Measurements from ENCODE around the gene AVPR2. TPM values are rescaled to one million over a fixed set of nuclear protein-coding genes. Genes with fewer than 3 reads are reported as not detected.

The AVPR2 gene
- total RNA-seq, 5 donors from 2014 or later (not counting 1 experiment from before 2014, with no cell fraction given): not detected

GRCh38 chrX:153953892-153954557 lies 49.6 kb downstream of the AVPR2 start:
- Mint-ChIP-seq H3K36me3 (peaks cover 5% of the 10 kb centered on the region), H3K4me3 (peak overlapping the region in 1 of 3 donors; percentile 9)

GRCh38 chrX:153954558-153955227 lies 50.2 kb downstream of the AVPR2 start:
- no peaks in the 10 kb centered on the region for H3K9me3 Mint-ChIP-seq
- peaks cover 5% of the 10 kb centered on the region for H3K36me3 Mint-ChIP-seq
- ChIA-PET CTCF (no interaction called here), POLR2A (no interaction called here)
- H3K36me3 ChIP-seq (ENCODE audit: control insufficient read depth in 2 of 2, extremely low read depth in 1 of 2, insufficient read depth in 1 of 2, low read length in 1 of 2): peaks cover 17 to 94% of the 10 kb centered on the region in 2 donors
- H3K4me3 Mint-ChIP-seq: no peak overlapping the region
- no peak overlapping the region for H3K27ac ChIP-seq (ENCODE audit: low read length)
- H3K27ac Mint-ChIP-seq: no peak overlapping the region
- H3K4me1 Mint-ChIP-seq: peaks cover 4 to 6% (median 5%) of the 10 kb centered on the region in 3 donors
- no peak overlapping the region for H3K4me3 ChIP-seq (ENCODE audit: control insufficient read depth in 1 of 2, extremely low read depth in 1 of 2, low read length in 1 of 2)
- ATAC-seq (replicated peaks in 1 of 4): no peak
- H3K27me3 ChIP-seq (replicated peaks in 1 of 2; ENCODE audit: control insufficient read depth in 2 of 2, extremely low read depth in 1 of 2, insufficient read depth in 2 of 2, low read length in 1 of 2): no peaks in the 10 kb centered on the region
- WGBS (ENCODE audit: insufficient coverage): 90% methylated on average over 13 of the region's 44 CpGs
- H3K27me3 Mint-ChIP-seq: no peaks in the 10 kb centered on the region
- peaks cover 0 to 14% of the 10 kb centered on the region in 2 experiments for H3K4me1 ChIP-seq (ENCODE audit: control insufficient read depth in 1 of 2, extremely low read depth in 1 of 2, insufficient read depth in 2 of 2, low read length in 2 of 2)
- H3K9me3 ChIP-seq: no peaks in the 10 kb centered on the region
- no peak for DNase-seq

More at GRCh38 chrX:153953892-153954557, 49.6 kb downstream of the AVPR2 start:
- peaks cover 5 to 8% (median 6%) of the 10 kb centered on the region in 3 donors for H3K4me1 Mint-ChIP-seq
- ATAC-seq (replicated peaks in 1 of 4) (peak in 1 of 4 experiments; percentile 4), DNase-seq (no peak)
- Histone ChIP-seq H3K4me3 (ENCODE audit: control insufficient read depth in 1 of 2, extremely low read depth in 1 of 2, low read length in 1 of 2) (no peak overlapping the region), H3K27me3 (replicated peaks in 1 of 2; ENCODE audit: control insufficient read depth in 2 of 2, extremely low read depth in 1 of 2, insufficient read depth in 2 of 2, low read length in 1 of 2) (no peaks in the 10 kb centered on the region), H3K27ac (ENCODE audit: low read length) (peak overlapping the region; percentile 18), H3K36me3 (ENCODE audit: control insufficient read depth in 2 of 2, extremely low read depth in 1 of 2, insufficient read depth in 1 of 2, low read length in 1 of 2) (peaks cover 15 to 91% of the 10 kb centered on the region in 2 donors), H3K9me3 (no peaks in the 10 kb centered on the region), H3K4me1 (ENCODE audit: control insufficient read depth in 1 of 2, extremely low read depth in 1 of 2, insufficient read depth in 2 of 2, low read length in 2 of 2) (peaks cover 0 to 20% of the 10 kb centered on the region in 2 experiments)
- ChIA-PET POLR2A (no interaction called here), CTCF (interaction anchor here in 1 of 2 donors (0.8 kb wide), 1 partner anchor 191 kb away, joined by 3 read pairs; no protein-coding TSS in a partner anchor)
- no peak overlapping the region for H3K27ac Mint-ChIP-seq
- H3K9me3 Mint-ChIP-seq: no peaks in the 10 kb centered on the region
- no peaks in the 10 kb centered on the region for H3K27me3 Mint-ChIP-seq
- WGBS (ENCODE audit: insufficient coverage): 100% methylated on average over 1 of the region's 33 CpGs

GRCh38 chrX:153955228-153955732 lies 50.8 kb downstream of the AVPR2 start:
- Histone ChIP-seq H3K4me3 (ENCODE audit: control insufficient read depth in 1 of 2, extremely low read depth in 1 of 2, low read length in 1 of 2) (no peak overlapping the region), H3K27me3 (replicated peaks in 1 of 2; ENCODE audit: control insufficient read depth in 2 of 2, extremely low read depth in 1 of 2, insufficient read depth in 2 of 2, low read length in 1 of 2) (no peaks in the 10 kb centered on the region), H3K9me3 (no peaks in the 10 kb centered on the region), H3K4me1 (ENCODE audit: control insufficient read depth in 1 of 2, extremely low read depth in 1 of 2, insufficient read depth in 2 of 2, low read length in 2 of 2) (peaks cover 0 to 11% of the 10 kb centered on the region in 2 experiments), H3K36me3 (ENCODE audit: control insufficient read depth in 2 of 2, extremely low read depth in 1 of 2, insufficient read depth in 1 of 2, low read length in 1 of 2) (peaks cover 17 to 94% of the 10 kb centered on the region in 2 donors), H3K27ac (ENCODE audit: low read length) (no peak overlapping the region)
- POLR2A ChIA-PET: no interaction called here
- WGBS (ENCODE audit: insufficient coverage): 58% methylated on average over 3 of the region's 12 CpGs
- CTCF ChIA-PET: no interaction called here
- Mint-ChIP-seq H3K27ac (no peak overlapping the region), H3K36me3 (peaks cover 5% of the 10 kb centered on the region), H3K27me3 (no peaks in the 10 kb centered on the region), H3K4me3 (no peak overlapping the region), H3K9me3 (no peaks in the 10 kb centered on the region), H3K4me1 (peaks cover 4 to 6% (median 5%) of the 10 kb centered on the region in 3 donors)
- DNase-seq: no peak
- no peak for ATAC-seq (replicated peaks in 1 of 4)

DNA sequence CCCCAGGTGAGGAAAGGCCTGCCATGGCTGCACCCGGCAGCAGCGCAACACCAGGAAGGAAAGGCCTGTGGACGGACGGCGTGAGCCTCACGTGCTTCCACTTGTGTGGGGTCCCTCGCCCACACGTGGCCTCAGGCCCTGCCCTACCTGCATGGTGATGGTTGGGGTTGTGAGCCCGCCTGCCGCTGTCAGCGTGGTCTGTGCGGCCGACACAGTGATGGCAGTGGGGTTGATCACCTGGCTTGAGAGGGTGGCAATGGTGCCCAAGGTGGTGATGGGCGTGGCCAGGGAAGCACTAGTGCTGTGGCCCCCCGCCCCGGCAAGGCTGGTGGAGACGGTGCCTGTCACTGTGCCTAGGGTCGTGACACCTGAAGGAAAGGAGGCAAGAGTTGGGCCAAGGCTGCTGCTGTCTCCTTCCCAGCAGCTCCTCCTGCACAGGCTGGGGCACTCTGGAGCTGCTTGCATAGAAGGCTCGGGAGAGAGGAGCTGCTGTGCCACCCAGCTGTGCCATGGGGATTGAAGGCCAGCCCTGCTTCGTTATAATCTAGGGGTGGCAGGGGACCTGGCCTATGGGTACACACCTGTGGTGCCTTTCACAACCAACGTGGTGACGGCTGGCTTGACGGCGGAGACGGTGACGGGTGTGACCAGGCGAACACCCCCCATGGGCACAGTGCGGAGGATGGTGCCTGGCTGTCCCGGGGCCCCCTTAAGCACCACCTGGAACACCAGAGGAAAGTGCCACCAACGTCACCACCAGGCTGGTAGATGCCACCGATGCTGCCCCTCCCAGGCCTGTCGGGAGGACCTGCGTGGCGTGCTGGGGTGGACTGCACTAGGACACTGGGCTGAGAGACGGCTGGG lies 51.8 kb downstream of the AVPR2 start:
- CTCF ChIA-PET: no interaction called here
- Histone ChIP-seq H3K27ac (ENCODE audit: low read length) (no peak overlapping the region), H3K4me1 (ENCODE audit: control insufficient read depth in 1 of 2, extremely low read depth in 1 of 2, insufficient read depth in 2 of 2, low read length in 2 of 2) (peaks cover 0 to 11% of the 10 kb centered on the region in 2 experiments), H3K9me3 (no peaks in the 10 kb centered on the region), H3K4me3 (ENCODE audit: control insufficient read depth in 1 of 2, extremely low read depth in 1 of 2, low read length in 1 of 2) (no peak overlapping the region), H3K36me3 (ENCODE audit: control insufficient read depth in 2 of 2, extremely low read depth in 1 of 2, insufficient read depth in 1 of 2, low read length in 1 of 2) (peaks cover 21 to 95% of the 10 kb centered on the region in 2 donors), H3K27me3 (replicated peaks in 1 of 2; ENCODE audit: control insufficient read depth in 2 of 2, extremely low read depth in 1 of 2, insufficient read depth in 2 of 2, low read length in 1 of 2) (no peaks in the 10 kb centered on the region)
- no peak overlapping the region for H3K27ac Mint-ChIP-seq
- ATAC-seq (replicated peaks in 1 of 4) (no peak), DNase-seq (no peak)
- 93% methylated on average over 10 of the region's 35 CpGs for WGBS (ENCODE audit: insufficient coverage)
- no peaks in the 10 kb centered on the region for H3K9me3 Mint-ChIP-seq
- peaks cover 7% of the 10 kb centered on the region for H3K36me3 Mint-ChIP-seq
- no peaks in the 10 kb centered on the region for H3K27me3 Mint-ChIP-seq
- H3K4me1 Mint-ChIP-seq: peaks cover 4 to 6% (median 5%) of the 10 kb centered on the region in 3 donors
- POLR2A ChIA-PET: no interaction called here
- H3K4me3 Mint-ChIP-seq: no peak overlapping the region

Other genes with a start within 250 kb of the AVPR2 start
- 1 to 10 TPM in 1 of 5 donors, not detected in 4; 1.0 TPM for gene PNCK, start 230.9 kb upstream of the AVPR2 start, total RNA-seq
- 1 to 10 TPM in 4 of 5 donors, under 1 TPM in 1; 0.89 to 2.3 (median 1.9) TPM for gene SLC6A8, start 216.7 kb upstream of the AVPR2 start, total RNA-seq
- 100 to 1,000 TPM in 4 of 5 donors, 10 to 100 TPM in 1; 90.1 to 124 (median 107) TPM for gene BCAP31, start 180.3 kb upstream of the AVPR2 start, total RNA-seq
- 10 to 100 TPM in 1 of 5 donors, 1 to 10 TPM in 4; 6.9 to 10.7 (median 7.9) TPM for gene ABCD1, start 179.8 kb upstream of the AVPR2 start, total RNA-seq
- under 1 TPM in 4 of 5 donors, not detected in 1; 0.28 to 0.47 (median 0.43) TPM for gene PLXNB3, start 140.4 kb upstream of the AVPR2 start, total RNA-seq
- not detected for gene SRPK3, start 123.6 kb upstream of the AVPR2 start, total RNA-seq
- 10 to 100 TPM; 47.7 to 54.6 (median 51.8) TPM for gene IDH3G, start 110.3 kb upstream of the AVPR2 start, total RNA-seq
- 100 to 1,000 TPM; 179 to 221 (median 209) TPM for gene SSR4, start 110.0 kb upstream of the AVPR2 start, total RNA-seq
- 10 to 100 TPM in 2 of 5 donors, 1 to 10 TPM in 3; 3.7 to 51.3 (median 9.0) TPM for gene PDZD4, start 74.1 kb upstream of the AVPR2 start, total RNA-seq
- gene L1CAM, start 18.5 kb upstream of the AVPR2 start, total RNA-seq: 1 to 10 TPM; 1.4 to 6.0 (median 4.0) TPM
- 100 to 1,000 TPM; 420 to 485 (median 468) TPM for gene ARHGAP4, start 21.6 kb downstream of the AVPR2 start, total RNA-seq
- 10 to 100 TPM; 53.3 to 98.2 (median 80.0) TPM for gene NAA10, start 30.4 kb downstream of the AVPR2 start, total RNA-seq
- gene RENBP, start 40.0 kb downstream of the AVPR2 start, total RNA-seq: 10 to 100 TPM; 10.2 to 23.5 (median 19.5) TPM
- gene HCFC1, start 67.1 kb downstream of the AVPR2 start, total RNA-seq: 10 to 100 TPM; 67.1 to 73.4 (median 69.2) TPM
- 10 to 100 TPM in 3 of 5 donors, 1 to 10 TPM in 2; 4.0 to 16.9 (median 14.1) TPM for gene TMEM187, start 68.1 kb downstream of the AVPR2 start, total RNA-seq
- gene IRAK1, start 115.2 kb downstream of the AVPR2 start, total RNA-seq: 100 to 1,000 TPM in 1 of 5 donors, 10 to 100 TPM in 4; 66.5 to 102 (median 85.0) TPM
- gene MECP2, start 193.0 kb downstream of the AVPR2 start, total RNA-seq: 100 to 1,000 TPM in 3 of 5 donors, 10 to 100 TPM in 2; 84.9 to 129 (median 100) TPM
- not detected for gene OPN1LW, start 239.6 kb downstream of the AVPR2 start, total RNA-seq